Calu3 (cell line): ENCODE results near the gene IGF2. TPM values are rescaled to one million over a fixed set of nuclear protein-coding genes. Genes with fewer than 3 reads are reported as not detected.

Experiments
- BruUV-seq: library from RNA; stranded (reverse); fragments of 400-500 nt; replicated peaks from 2 replicates; lab custom pipeline; 2021; lab: Mats Ljungman, UMichigan
- CTCF ChIA-PET: fragments of 300-600 bp; sonication (Branson Sonifier 250); formaldehyde crosslinking; loops from one replicate; lab custom pipeline; 2022; ENCODE audit warnings: antibody characterized with exemption; lab: Charles Lee
- DNase-seq: peaks from one replicate; pipeline ENCODE4 v3.0.0; 2022
- H3K27ac Mint-ChIP-seq: one replicate; pipeline ENCODE4 v1.8.0; 2022; ENCODE audit warnings: mixed read lengths; ENCODE audit not compliant: unreplicated experiment
- H3K27me3 Mint-ChIP-seq: one replicate; pipeline ENCODE4 v1.8.0; 2022; ENCODE audit warnings: mixed read lengths; ENCODE audit not compliant: unreplicated experiment
- H3K36me3 Mint-ChIP-seq: one replicate; pipeline ENCODE4 v1.8.0; 2022; ENCODE audit warnings: mild to moderate bottlenecking, moderate library complexity, mixed read lengths; ENCODE audit not compliant: insufficient read depth, unreplicated experiment
- H3K4me1 Mint-ChIP-seq: one replicate; pipeline ENCODE4 v1.8.0; 2022; ENCODE audit warnings: mild to moderate bottlenecking, low read depth, mixed read lengths; ENCODE audit not compliant: unreplicated experiment
- H3K4me3 Mint-ChIP-seq: one replicate; pipeline ENCODE4 v1.8.0; 2022; ENCODE audit warnings: mild to moderate bottlenecking, low read depth, moderate library complexity, mixed read lengths; ENCODE audit not compliant: unreplicated experiment
- H3K9me3 Mint-ChIP-seq: one replicate; pipeline ENCODE4 v1.8.0; 2022; ENCODE audit warnings: low read depth, mixed read lengths; ENCODE audit not compliant: unreplicated experiment
- CTCF ChIP-seq: fragments of 200-600 bp; IDR thresholded peaks from one replicate; pipeline ENCODE4 v1.8.0; 2022; ENCODE audit warnings: antibody characterized with exemption; ENCODE audit not compliant: unreplicated experiment
- intact Hi-C: fragments of 100-400 bp; cut with micrococcal nuclease; formaldehyde crosslinking; loops from one replicate; pipeline ENCODE4 v1.10.0; 2022; ENCODE audit not compliant: unreplicated experiment
- total RNA-seq: library from RNA; stranded (reverse); gene quantifications from 2 replicates; pipeline ENCODE4 v1.2.3, GENCODE V29; 2022

Gene IGF2
- total RNA-seq, 1 experiment from 2014 or later, result 0.45 TPM

DNA sequence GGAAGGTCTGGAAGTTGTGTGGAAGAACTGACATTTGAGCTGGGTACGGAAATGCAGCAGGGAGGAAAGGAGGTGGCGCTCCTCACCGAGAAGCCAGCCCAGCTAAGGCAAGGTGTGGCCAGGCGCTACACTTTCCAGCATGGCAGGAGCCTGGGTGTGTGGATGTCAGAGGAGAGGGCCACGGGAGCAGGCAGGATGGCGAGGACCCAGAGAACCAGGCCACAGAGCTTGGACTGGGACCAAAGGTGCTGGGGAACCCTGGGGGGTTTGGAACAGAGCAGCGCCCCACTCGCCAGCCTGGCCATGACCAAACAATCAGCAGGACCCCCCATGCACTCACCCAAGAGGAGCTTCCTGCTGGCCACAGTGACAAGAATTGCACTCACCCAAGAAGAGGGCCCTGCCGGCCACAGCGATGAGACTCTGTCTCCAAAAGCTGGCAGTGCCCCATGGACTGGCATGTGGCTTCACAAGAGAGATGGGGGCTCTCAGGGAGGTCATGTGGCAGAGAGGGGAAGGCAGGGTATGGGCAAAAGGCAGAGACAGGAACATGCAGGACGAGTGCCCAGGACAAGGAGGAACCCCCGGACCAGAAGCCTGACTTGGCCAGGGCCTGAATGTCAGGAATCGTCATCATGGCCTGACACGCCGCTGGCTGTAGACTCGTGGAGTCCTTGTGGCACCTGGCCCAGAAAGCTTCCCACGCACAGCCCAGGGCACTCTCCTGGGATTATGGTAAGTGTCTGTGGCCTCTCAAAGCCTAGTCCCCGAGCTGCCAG, 45.4 kb downstream of the IGF2 start:
- DNase-seq, result no peak
- Mint-ChIP-seq H3K4me3 (no peak overlapping the region), H3K4me1 (peaks cover 16% of the 10 kb centered on the region), H3K27me3 (peaks cover 12% of the 10 kb centered on the region), H3K27ac (no peak overlapping the region), H3K36me3 (no peaks in the 10 kb centered on the region), H3K9me3 (no peaks in the 10 kb centered on the region)
- intact Hi-C loops, result loop anchor here (5.0 kb wide), 1 partner anchor 186 kb away; no protein-coding TSS in a partner anchor
- BruUV-seq, result no TSS peak
- no peak for TF ChIP-seq CTCF
- CTCF ChIA-PET, result interaction anchor here (1.3 to 1.6 kb wide), 3 partner anchors 16 to 62 kb away, joined by 5 to 11 read pairs (median 8); no protein-coding TSS in a partner anchor

GRCh38 chr11:2092956-2093412, 46.2 kb downstream of the IGF2 start:
- Mint-ChIP-seq H3K27me3 (peaks cover 12% of the 10 kb centered on the region), H3K4me3 (no peak overlapping the region), H3K9me3 (no peaks in the 10 kb centered on the region), H3K27ac (no peak overlapping the region), H3K4me1 (peaks cover 16% of the 10 kb centered on the region), H3K36me3 (no peaks in the 10 kb centered on the region)
- DNase-seq, result peak; percentile 94
- no TSS peak for BruUV-seq
- intact Hi-C loops, result loop anchor here (5.0 kb wide), 1 partner anchor 186 kb away; no protein-coding TSS in a partner anchor
- CTCF ChIA-PET, result interaction anchor here (1.3 to 1.6 kb wide), 3 partner anchors 15 to 63 kb away, joined by 5 to 11 read pairs (median 8); no protein-coding TSS in a partner anchor
- no peak for TF ChIP-seq CTCF

DNA sequence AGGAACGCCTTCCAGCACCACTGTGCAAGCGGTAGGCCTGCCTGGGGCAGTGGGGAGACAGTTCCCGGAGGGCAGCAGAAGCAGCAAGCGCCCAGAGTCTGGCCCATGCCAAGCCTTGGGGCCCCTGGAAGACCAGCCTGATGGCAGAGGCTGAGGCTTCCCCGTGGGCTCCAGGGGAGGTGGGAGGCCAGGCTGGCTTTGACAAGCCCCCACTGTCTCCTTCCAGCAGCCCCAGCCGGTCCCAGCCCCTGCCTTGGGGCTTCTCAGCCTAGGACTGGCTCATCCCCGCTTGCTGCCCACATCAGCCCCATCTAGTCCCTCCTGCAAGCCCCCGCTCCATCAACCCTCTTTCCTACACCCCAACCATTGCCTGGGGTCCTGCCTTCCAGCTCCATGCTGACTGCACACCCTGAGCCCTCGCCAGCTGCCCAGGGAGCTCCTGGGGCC, 46.7 kb downstream of the IGF2 start:
- H3K36me3 Mint-ChIP-seq, result no peaks in the 10 kb centered on the region
- H3K27ac Mint-ChIP-seq, result no peak overlapping the region
- H3K27me3 Mint-ChIP-seq, result peaks cover 12% of the 10 kb centered on the region
- no peaks in the 10 kb centered on the region for H3K9me3 Mint-ChIP-seq
- BruUV-seq, result no TSS peak
- H3K4me1 Mint-ChIP-seq, result peaks cover 16% of the 10 kb centered on the region
- intact Hi-C loops, result loop anchor here (5.0 kb wide), 1 partner anchor 185 kb away; no protein-coding TSS in a partner anchor
- H3K4me3 Mint-ChIP-seq, result no peak overlapping the region
- CTCF ChIA-PET, result interaction anchor here (1.3 to 1.6 kb wide), 3 partner anchors 15 to 64 kb away, joined by 5 to 11 read pairs (median 8); no protein-coding TSS in a partner anchor
- DNase-seq, result no peak
- TF ChIP-seq CTCF, result no peak

DNA sequence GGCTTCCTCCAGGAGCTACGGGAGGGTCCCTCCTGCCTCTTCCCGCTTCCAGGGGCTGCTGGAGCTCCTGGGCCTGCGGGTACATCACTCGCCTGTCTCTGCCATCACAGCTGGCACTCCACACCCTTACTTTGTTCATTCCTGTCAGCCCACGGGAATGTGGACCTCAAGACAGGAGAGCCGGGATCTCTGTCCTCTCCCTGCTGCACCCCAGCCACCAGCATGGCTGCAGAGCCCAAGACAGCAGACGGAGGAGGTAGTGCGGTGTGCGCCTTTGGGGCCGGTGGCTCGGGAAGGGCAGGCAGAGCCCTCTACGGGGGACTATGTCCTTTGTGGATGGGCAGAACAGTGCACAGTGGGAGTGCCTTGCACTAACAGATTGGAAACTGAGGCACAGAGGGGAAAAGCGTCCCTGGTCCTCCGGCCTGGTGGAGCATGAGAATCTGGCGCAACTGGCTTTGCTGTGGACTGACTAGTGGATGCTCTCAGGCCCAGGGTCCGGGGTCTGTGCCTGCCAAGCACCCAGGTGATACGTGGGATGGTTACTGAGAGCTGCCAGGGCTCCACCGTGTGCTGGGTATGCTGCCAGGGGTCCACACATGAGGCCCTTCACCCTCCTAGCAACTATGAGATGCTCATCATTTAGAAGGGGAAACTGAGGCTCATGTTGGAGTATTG, 47.3 kb downstream of the IGF2 start:
- no peak overlapping the region for H3K27ac Mint-ChIP-seq
- no TSS peak for BruUV-seq
- H3K36me3 Mint-ChIP-seq, result no peaks in the 10 kb centered on the region
- H3K27me3 Mint-ChIP-seq, result peaks cover 12% of the 10 kb centered on the region
- no peak for DNase-seq
- H3K4me3 Mint-ChIP-seq, result no peak overlapping the region
- no peaks in the 10 kb centered on the region for H3K9me3 Mint-ChIP-seq
- no peak for TF ChIP-seq CTCF
- intact Hi-C loops, result loop anchor here (5.0 kb wide), 1 partner anchor 185 kb away; no protein-coding TSS in a partner anchor
- H3K4me1 Mint-ChIP-seq, result peaks cover 16% of the 10 kb centered on the region
- CTCF ChIA-PET, result interaction anchor here (1.3 to 1.5 kb wide), 2 partner anchors 14 to 59 kb away, joined by 8 to 11 read pairs; no protein-coding TSS in a partner anchor
